ENCODE data around the gene PLXNA4.

PLXNA4 gene

DNA sequence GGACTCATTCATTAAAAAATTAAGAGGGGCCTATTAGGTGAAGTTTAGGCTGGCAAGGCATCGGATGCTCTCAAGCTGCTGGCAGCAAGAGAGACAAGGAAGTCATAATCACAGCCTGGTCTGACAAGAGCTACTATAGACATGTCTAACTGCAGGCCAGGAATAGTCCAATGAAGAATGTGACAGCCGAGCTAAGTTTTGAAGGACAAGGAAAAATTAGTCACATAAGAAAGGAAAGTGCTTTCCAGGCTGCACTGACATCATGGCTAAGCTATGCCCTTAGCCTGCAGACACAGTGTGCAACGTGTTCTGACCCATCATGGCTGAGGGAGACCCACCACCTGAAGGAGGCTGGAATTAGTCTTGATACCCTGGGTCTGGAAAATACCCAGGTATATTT, 281.1 kb downstream of the PLXNA4 start:
- DNase-seq = no peak

GRCh38 chr7:132292803-132293202, 283.5 kb downstream of the PLXNA4 start:
- DNase-seq = no peak

DNA sequence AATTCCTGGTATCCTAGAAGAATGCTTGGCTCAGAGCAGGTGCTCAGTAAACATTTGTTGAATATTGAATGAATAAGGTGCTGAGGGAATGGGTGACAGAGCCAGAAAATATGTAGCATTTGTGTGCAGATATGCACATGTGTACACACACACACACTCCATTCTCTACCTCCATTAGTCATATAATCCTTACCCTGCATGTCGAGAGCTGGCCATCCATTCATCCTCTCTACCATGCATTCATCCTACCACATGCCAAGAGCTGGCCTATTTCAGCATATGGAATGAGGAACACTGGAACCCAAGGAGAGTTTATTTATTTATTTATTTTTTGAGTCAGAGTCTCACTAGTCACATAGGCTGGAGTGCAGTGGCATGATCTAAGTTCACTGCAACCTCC, 284.8 kb downstream of the PLXNA4 start:
- no peak for DNase-seq

DNA sequence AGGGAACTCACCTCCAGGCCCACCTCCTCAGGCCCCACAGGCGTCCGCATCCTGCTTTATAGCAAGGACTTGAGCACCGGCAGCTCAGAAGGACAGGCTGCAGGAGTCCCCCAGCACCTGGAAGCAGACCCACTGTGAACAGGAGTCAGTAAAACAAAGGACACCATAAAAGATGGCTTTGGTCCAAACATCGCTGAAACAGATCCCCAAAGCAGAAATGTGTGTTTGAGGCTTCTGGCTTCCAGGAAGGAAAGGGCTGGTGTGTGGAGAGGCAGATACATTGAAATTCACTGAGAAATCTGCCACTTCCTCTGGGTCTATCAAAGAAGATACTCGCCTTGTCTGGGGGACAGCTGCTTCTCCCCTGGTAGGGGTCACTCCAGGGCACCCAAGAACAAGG, 286.2 kb downstream of the PLXNA4 start:
- no peak for DNase-seq

GRCh38 chr7:132286836-132287235, 289.4 kb downstream of the PLXNA4 start:
- no peak for DNase-seq

GRCh38 chr7:132280335-132280734, 295.9 kb downstream of the PLXNA4 start:
- no peak for DNase-seq

GRCh38 chr7:132279718-132280117, 296.6 kb downstream of the PLXNA4 start:
- DNase-seq = no peak

- DNase-seq = no peak
These were observed 299.1 kb downstream of the PLXNA4 start for GRCh38 chr7:132276976-132277725.

GRCh38 chr7:132276234-132276630, 300.0 kb downstream of the PLXNA4 start:
- no peak for DNase-seq

DNA sequence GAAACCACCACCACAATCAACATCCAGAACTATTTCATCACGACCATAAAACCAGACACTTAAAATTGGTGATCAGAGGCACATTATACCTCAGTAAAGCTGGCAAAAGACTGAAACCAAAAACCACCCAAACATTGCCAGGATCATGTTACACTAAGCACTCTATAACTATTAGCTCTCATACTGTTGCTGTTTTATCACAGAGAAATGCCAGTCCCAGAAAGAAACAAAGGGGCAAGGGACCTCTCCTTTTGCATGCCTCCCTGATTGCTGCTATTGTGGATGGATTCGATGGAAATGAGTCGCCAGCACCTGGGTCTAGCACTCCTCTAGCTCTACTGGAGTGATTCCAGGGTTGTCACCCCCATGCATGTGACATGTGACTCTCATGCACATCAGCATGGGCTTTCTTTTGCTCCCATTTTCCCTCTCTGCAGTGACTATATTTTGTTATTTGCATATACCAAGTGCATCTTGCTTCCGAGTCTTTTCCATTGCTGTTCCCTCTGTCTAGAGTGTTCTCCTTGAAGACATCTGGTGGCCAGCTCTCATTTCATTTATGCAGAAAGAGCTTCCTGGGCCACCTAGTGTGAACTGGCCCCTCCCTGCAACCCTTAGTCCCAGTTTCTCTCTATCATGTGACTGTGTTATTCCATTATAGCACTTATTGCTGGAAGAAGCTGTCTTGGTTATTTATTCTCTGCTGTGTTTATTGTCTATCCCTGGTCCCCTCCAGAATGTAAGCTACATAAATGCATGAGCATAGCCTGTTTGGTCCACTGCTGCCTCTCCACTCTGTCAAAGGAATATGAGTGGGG, 300.6 kb downstream of the PLXNA4 start:
- DNase-seq = no peak

- no peak for DNase-seq
These were observed 303.4 kb downstream of the PLXNA4 start for GRCh38 chr7:132272763-132273371.

GRCh38 chr7:132270517-132270916, 305.8 kb downstream of the PLXNA4 start:
- DNase-seq = no peak

GRCh38 chr7:132269718-132270117, 306.6 kb downstream of the PLXNA4 start:
- DNase-seq = no peak

DNA sequence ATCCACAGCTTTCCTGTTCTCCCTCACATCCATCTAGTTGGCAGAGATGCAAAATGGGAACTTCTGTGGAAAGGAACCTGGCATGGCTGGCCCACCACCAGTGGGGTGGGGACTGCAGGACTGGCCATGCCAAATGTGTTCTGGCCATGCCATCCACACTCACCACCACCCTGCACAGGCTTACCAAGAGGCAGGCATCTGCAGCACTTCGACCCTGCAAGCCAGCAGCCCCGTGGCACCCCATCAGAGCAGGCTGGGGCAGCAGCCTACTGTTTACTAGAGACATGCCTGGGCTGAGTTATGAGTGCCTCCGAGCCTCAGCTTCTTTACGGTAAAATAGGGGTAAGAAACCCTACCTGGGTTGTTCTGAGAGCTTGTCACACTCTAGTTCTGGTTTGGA, 313.1 kb downstream of the PLXNA4 start:
- DNase-seq = no peak

GRCh38 chr7:132262160-132262470, 314.2 kb downstream of the PLXNA4 start:
- no peak for DNase-seq

DNA sequence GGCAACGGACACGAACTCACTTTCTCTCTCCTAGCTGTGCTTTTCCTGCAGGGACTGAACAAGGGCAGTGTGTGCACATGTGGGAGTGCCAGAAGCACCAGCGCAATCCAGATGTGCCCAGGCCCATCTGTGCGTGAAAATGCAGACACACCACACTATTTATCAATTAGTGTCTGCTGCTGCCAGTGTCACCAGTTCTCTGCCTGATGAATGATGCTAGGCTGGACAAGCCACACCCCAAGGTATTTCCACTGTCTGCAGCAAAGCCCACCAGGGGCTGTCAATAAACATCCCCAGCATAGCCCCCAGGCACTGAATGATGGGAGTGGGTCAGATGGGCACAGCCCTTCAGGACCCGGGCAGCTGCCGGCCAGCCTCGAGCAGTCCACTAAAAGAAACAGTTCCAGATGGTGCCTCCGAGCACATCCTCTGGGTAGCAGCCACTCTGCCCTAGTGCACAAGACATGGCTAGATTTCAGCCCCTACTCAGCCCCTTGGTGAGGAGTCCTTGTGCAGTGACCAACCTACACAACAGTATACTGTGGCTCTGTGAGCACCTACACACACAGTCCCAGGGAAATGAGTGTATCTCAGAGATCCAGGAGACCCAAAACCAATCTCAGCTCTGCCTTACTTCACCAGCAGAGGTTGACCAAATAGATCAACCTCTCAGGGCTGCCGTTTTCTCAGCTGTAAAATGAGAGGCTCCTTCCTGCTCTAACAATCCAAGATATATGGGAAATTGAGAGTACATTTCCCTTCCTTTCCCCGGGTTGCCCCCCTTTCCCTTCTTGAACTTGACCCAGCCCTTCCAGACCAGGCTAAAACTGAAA, 314.7 kb downstream of the PLXNA4 start:
- no peak for DNase-seq

DNA sequence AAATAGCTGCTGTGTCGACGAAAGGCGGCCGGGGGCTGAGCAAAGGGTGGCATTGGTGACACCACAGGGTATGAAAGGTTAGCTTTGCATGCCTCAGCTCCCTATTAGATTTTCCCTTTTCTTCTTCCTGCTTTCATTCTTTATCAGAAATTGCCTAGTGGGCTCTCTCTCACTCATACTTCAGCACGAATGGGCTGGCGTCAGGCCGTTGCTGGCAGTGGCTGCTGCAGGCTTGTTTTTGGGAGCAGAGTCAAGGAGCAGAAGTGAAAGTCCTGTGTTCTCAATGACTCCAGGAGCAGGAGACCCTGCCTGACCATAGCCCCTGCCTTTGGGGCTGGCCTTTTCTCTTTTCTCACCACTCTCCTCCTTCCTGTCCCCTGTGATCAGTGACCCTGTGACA, 318.0 kb downstream of the PLXNA4 start:
- no peak for DNase-seq

DNA sequence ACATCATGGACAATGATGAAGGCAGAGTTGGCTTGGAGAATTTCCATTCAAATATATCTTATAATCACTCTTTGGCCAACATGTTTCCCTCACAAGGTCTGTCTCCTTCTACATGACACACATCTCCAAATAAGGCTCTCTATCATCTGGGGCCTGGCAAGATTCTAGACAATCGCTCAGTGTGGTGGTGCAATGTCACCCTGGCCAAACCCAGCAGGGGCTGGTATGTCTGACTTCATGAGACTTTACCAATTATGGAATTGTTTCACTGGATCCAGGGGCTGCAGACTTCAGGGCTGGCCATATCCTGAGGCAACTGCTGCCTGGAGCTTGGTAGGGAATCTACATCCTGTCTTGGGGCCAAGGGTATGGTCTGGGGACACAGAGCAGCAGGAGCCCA, 319.0 kb downstream of the PLXNA4 start:
- no peak for DNase-seq

DNA sequence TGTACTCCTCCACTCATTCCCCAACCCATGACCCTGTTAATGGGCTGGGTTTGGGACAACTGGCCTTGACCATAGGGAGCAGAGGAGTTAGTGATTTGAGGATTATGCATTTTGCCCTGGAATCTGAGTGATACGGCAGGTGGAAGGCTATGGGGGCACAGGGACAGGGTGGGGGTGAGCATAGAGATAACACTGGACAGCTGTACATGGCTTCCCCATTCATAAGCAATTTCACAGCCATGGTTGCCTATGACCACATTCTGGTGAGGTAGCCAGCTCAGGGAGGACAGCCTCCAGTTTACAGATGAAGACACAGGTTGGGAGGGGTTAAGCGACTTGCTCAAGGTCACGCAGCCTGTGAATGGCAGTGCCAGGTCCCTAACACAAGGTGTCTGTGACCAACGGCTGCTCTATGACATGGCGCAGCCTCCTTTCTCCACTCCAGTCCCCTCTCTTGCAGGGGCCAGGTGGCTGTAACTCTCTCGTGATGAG, 319.5 kb downstream of the PLXNA4 start:
- DNase-seq = no peak

GRCh38 chr7:132255898-132256297, 320.4 kb downstream of the PLXNA4 start:
- DNase-seq = no peak

DNA sequence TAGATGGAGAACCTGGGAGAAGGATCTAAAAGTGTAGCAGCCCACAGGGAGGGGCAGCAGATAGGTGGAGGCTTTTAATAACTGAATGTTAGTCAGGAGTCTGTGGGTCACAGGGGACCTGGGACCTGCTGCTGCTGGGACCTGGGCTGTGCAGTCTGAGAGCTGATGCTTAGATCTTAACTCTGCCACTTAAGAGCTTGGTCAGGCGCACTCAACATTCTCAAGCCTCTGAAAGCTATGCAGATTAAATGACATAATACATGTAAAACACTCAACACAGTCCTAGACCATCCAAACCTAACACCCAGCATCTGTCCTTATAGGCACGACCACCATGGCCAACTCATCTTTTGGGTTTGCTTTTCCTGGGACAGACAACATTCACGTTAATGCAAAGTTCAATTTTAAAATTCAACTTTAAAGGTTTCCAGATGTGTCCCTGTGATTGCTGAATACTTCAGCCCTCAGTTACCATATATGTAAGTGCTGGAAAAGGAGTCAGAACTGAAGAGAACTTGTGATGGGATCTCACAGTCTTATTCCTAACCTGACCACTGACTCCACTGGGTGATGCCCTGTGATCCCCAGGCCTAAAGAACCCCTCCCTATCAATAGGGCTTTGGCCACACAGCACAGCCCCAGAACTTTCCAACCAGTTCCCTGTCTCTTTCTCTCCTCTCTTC, 321.0 kb downstream of the PLXNA4 start:
- no peak for DNase-seq

DNA sequence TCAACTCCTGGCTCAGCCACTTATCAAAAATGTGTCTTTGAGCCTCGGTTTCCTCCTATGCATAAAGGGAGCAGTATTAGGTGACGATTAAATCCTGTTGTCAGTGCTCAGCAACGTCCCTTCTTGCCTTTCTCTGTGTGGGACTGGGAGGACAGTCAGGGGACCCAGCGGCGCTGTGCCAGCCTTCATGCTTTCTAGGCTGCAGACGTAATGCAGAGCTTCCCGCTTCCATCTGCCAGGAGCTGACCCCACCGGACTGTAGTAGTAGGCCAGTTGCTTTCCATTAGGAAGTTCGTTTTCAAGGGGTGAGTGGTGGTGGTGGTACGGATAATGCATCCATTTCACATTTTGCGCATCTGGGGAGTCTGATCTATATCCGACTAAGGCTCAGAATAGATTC, 321.8 kb downstream of the PLXNA4 start:
- no peak for DNase-seq

DNA sequence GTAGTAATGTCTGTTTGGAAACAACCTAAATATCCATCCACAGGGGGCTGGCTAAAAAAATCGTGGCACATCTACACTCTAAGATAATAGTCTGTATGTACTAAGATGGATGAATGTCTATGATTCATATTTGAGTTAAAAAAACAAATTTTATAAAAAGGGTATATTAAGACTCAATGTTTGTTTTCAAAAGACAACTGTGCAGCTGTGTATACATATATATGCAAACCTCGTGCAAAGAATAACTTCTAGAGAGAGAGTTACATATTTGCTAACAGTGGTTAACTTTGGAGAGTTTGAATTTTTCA, 323.5 kb downstream of the PLXNA4 start:
- no peak for DNase-seq

Data from stimulated activated CD4-positive, alpha-beta T cell treated with anti-CD3 and anti-CD28 coated beads, Interleukin-2, amount 100 ng/mL, for 24 hours (primary cell).